H1 (cell line): Measurements from ENCODE around the gene LEMD2. TPM values are rescaled to one million over a fixed set of nuclear protein-coding genes. Genes with fewer than 3 reads are reported as not detected.

Experiments
- CTCF ChIA-PET: fragments of 300-600 bp; sonication (Branson Sonifier 250); formaldehyde crosslinking; loops from one replicate; lab custom pipeline; 2021; ENCODE audit not compliant: partially characterized antibody; lab: Charles Lee
- POLR2A ChIA-PET: fragments of 300-600 bp; sonication (Branson Sonifier 250); formaldehyde crosslinking; loops from one replicate; lab custom pipeline; 2021; ENCODE audit warnings: inconsistent platforms; ENCODE audit not compliant: partially characterized antibody; lab: Charles Lee
- DNase-seq, 2 experiments: peaks; one replicate each; pipeline versions ENCODE4 v3.0.0 to v3.0.0-alpha.2; 2010 to 2022; ENCODE audit warnings: low spot score in 2 of 2, low read depth in 1 of 2, mixed read lengths in 1 of 2
- FAIRE-seq: peaks from 2 replicates; lab custom pipeline; 2011; peaks lifted over from hg19 to GRCh38; lab: Jason Lieb, UNC
- H2AFZ ChIP-seq: 2 replicates; pipeline ENCODE4 v1.8.1; 2012; ENCODE audit warnings: low read length, inconsistent platforms
- H2AK5ac ChIP-seq: 2 replicates; pipeline ENCODE4 v1.6.1; 2013; ENCODE audit warnings: low read depth, low read length
- H2BK120ac ChIP-seq: replicated peaks from 2 replicates; pipeline ENCODE3; 2013; ENCODE audit warnings: low read depth, low read length, inconsistent platforms
- H2BK12ac ChIP-seq: 2 replicates; pipeline ENCODE4 v1.6.1; 2013; ENCODE audit warnings: low read depth, low read length
- H2BK15ac ChIP-seq: 2 replicates; pipeline ENCODE4 v1.6.1; 2013; ENCODE audit warnings: low read length
- H2BK20ac ChIP-seq: 2 replicates; pipeline ENCODE4 v1.6.1; 2013; ENCODE audit warnings: low read length
- H2BK5ac ChIP-seq: 2 replicates; pipeline ENCODE4 v1.6.1; 2013; ENCODE audit warnings: low read depth, low read length
- H3K14ac ChIP-seq: 2 replicates; pipeline ENCODE4 v1.6.1; 2013; ENCODE audit warnings: inconsistent platforms; ENCODE audit not compliant: insufficient read length
- H3K18ac ChIP-seq: 2 replicates; pipeline ENCODE4 v1.6.1; 2013; ENCODE audit warnings: low read length; ENCODE audit errors: extremely low read depth
- H3K23ac ChIP-seq: 2 replicates; pipeline ENCODE4 v1.6.1; 2013; ENCODE audit warnings: inconsistent platforms; ENCODE audit not compliant: insufficient read length
- H3K23me2 ChIP-seq: 2 replicates; pipeline ENCODE4 v1.6.1; 2013; ENCODE audit warnings: low read depth, low read length
- H3K27ac ChIP-seq: 2 replicates; pipeline ENCODE4 v1.6.1; 2011; ENCODE audit warnings: low read depth, low read length, inconsistent platforms
- H3K27me3 ChIP-seq, 4 experiments: replicated peaks in 1 of 4; 1 replicate in 1 of 4; 2 replicates in 3 of 4; pipeline versions ENCODE4 v1.6.1 to v1.8.1; 2011 to 2013; ENCODE audit warnings: low read length in 3 of 4, mild to moderate bottlenecking in 3 of 4, inconsistent platforms in 2 of 4, mixed read lengths in 2 of 4, moderate library complexity in 1 of 4; ENCODE audit not compliant: control insufficient read depth in 3 of 4, insufficient read depth in 3 of 4; ENCODE audit errors: extremely low read depth in 1 of 4
- H3K36me3 ChIP-seq, 4 experiments: 2 replicates each; pipeline versions ENCODE4 v1.6.1 to v1.8.1; 2011 to 2013; ENCODE audit warnings: mild to moderate bottlenecking in 4 of 4, low read length in 3 of 4, moderate library complexity in 2 of 4, control low read depth in 1 of 4, inconsistent platforms in 1 of 4; ENCODE audit not compliant: insufficient read depth in 4 of 4, control insufficient read depth in 2 of 4
- H3K4ac ChIP-seq: replicated peaks from 2 replicates; pipeline ENCODE3; 2013; ENCODE audit warnings: low read length, low read depth, mixed read lengths, inconsistent platforms; ENCODE audit not compliant: insufficient read length
- H3K4me1 ChIP-seq, 4 experiments: replicated peaks in 1 of 4; 1 replicate in 1 of 4; 2 replicates in 3 of 4; pipeline versions ENCODE4 v1.6.1 to v1.8.1; 2011 to 2013; ENCODE audit warnings: low read length in 3 of 4, inconsistent platforms in 2 of 4, mixed read lengths in 1 of 4; ENCODE audit not compliant: insufficient read depth in 4 of 4, control insufficient read depth in 3 of 4
- H3K4me2 ChIP-seq, 2 experiments: 2 replicates each; pipeline versions ENCODE4 v1.6.1 to v1.8.1; 2011 to 2013; ENCODE audit warnings: low read depth in 2 of 2, low read length in 2 of 2, control low read depth in 1 of 2, inconsistent platforms in 1 of 2, mild to moderate bottlenecking in 1 of 2; ENCODE audit not compliant: insufficient read depth in 1 of 2
- H3K4me3 ChIP-seq, 4 experiments: fragments of 200-600, 300-600 bp in 1 of 4; sonication (generic), shearing (Covaris generic), sonication (Bioruptor Twin) in 1 of 4; 2 replicates each; pipeline versions ENCODE4 v1.5.1 to v1.8.1; 2011 to 2016; ENCODE audit warnings: low read length in 4 of 4, low read depth in 3 of 4, control low read depth in 2 of 4, inconsistent platforms in 2 of 4, mild to moderate bottlenecking in 2 of 4, mixed read lengths in 1 of 4, moderate library complexity in 1 of 4; ENCODE audit not compliant: insufficient read depth in 2 of 4; ENCODE audit errors: extremely low read depth in 1 of 4
- H3K56ac ChIP-seq: replicated peaks from 2 replicates; pipeline ENCODE3; 2013; ENCODE audit warnings: low read depth, mild to moderate bottlenecking, mixed read lengths, low read length, inconsistent platforms; ENCODE audit not compliant: insufficient read length
- H3K79me1 ChIP-seq: 2 replicates; pipeline ENCODE4 v1.6.1; 2013; ENCODE audit warnings: low read depth, low read length, control low read depth
- H3K79me2 ChIP-seq, 2 experiments: 2 replicates each; pipeline versions ENCODE4 v1.6.1 to v1.8.1; 2012 to 2013; ENCODE audit warnings: low read length in 2 of 2, mild to moderate bottlenecking in 2 of 2, inconsistent platforms in 1 of 2; ENCODE audit not compliant: insufficient read depth in 2 of 2, control insufficient read depth in 1 of 2
- H3K9ac ChIP-seq, 4 experiments: replicated peaks in 1 of 4; 1 replicate in 1 of 4; 2 replicates in 3 of 4; pipeline versions ENCODE4 v1.6.1 to v1.8.1; 2011 to 2013; ENCODE audit warnings: low read depth in 3 of 4, low read length in 3 of 4, control low read depth in 2 of 4, mild to moderate bottlenecking in 2 of 4, moderate library complexity in 2 of 4, inconsistent platforms in 1 of 4; ENCODE audit errors: extremely low read depth in 1 of 4
- H3K9me3 ChIP-seq, 2 experiments: 2 replicates each; pipeline versions ENCODE4 v1.6.1 to v1.8.1; 2012 to 2013; ENCODE audit warnings: mild to moderate bottlenecking in 2 of 2, moderate library complexity in 2 of 2, control low read depth in 1 of 2, inconsistent platforms in 1 of 2, low read depth in 1 of 2, low read length in 1 of 2, mixed read lengths in 1 of 2; ENCODE audit not compliant: insufficient read depth in 2 of 2
- H4K20me1 ChIP-seq, 2 experiments: replicated peaks in 1 of 2; 2 replicates each; pipeline versions ENCODE3 to v1.8.1; 2011 to 2013; ENCODE audit warnings: inconsistent platforms in 2 of 2, low read length in 2 of 2, mild to moderate bottlenecking in 1 of 2; ENCODE audit not compliant: insufficient read depth in 2 of 2, control insufficient read depth in 1 of 2
- H4K5ac ChIP-seq: 2 replicates; pipeline ENCODE4 v1.6.1; 2013; ENCODE audit warnings: low read length, low read depth, mixed read lengths, inconsistent platforms; ENCODE audit not compliant: insufficient read length
- H4K8ac ChIP-seq: 2 replicates; pipeline ENCODE4 v1.8.0; 2013; ENCODE audit warnings: mild to moderate bottlenecking, moderate library complexity, low read length, inconsistent platforms; ENCODE audit not compliant: insufficient read depth; ENCODE audit errors: extremely low read depth
- H4K91ac ChIP-seq: replicated peaks from 2 replicates; pipeline ENCODE3; 2013; ENCODE audit warnings: low read length, mixed read lengths, inconsistent platforms; ENCODE audit not compliant: insufficient read length
- ASH2L ChIP-seq: fragments of 200-600, 300-600 bp; sonication (generic); IDR thresholded peaks from one replicate; pipeline ENCODE4 v1.7.1; 2017; ENCODE audit warnings: low read length
- CBX8 ChIP-seq: fragments of 300-800, 300-1000 bp; sonication (generic); IDR thresholded peaks from 2 replicates; pipeline ENCODE4 v1.7.1; 2016; ENCODE audit warnings: low read depth, low read length, borderline replicate concordance
- CHD1 ChIP-seq: IDR thresholded peaks from 2 replicates; pipeline ENCODE4 v1.6.1; 2012; ENCODE audit warnings: low read depth, low read length, improper control_type of control experiment
- E2F6 ChIP-seq: IDR thresholded peaks from 2 replicates; pipeline ENCODE4 v1.6.1; 2012; ENCODE audit warnings: inconsistent platforms
- FOSL1 ChIP-seq: IDR thresholded peaks from 2 replicates; pipeline ENCODE4 v1.6.1; 2011; ENCODE audit warnings: mild to moderate bottlenecking, low read depth, low read length, moderate library complexity; ENCODE audit not compliant: insufficient read depth
- HDAC2 ChIP-seq, 2 experiments: fragments of 300-600 bp in 1 of 2; sonication (generic) in 1 of 2; IDR thresholded peaks; 2 replicates each; pipeline ENCODE4 v1.6.1; 2011 to 2012; ENCODE audit warnings: low read depth in 2 of 2, low read length in 2 of 2, mild to moderate bottlenecking in 2 of 2, moderate library complexity in 2 of 2, borderline replicate concordance in 1 of 2, inconsistent platforms in 1 of 2
- POLR2A ChIP-seq, 2 experiments: IDR thresholded peaks; 1 replicate in 1 of 2; 2 replicates in 1 of 2; pipeline ENCODE4 v1.6.1; 2011; ENCODE audit warnings: low read depth in 2 of 2, low read length in 2 of 2, mild to moderate bottlenecking in 2 of 2; ENCODE audit errors: control extremely low read depth in 1 of 2
- POLR2AphosphoS5 ChIP-seq: IDR thresholded peaks from 2 replicates; pipeline ENCODE4 v1.6.1; 2011; ENCODE audit warnings: low read depth, low read length
- RBBP5 ChIP-seq: IDR thresholded peaks from 2 replicates; pipeline ENCODE4 v1.7.1; 2012; ENCODE audit warnings: low read depth, mild to moderate bottlenecking, inconsistent platforms, low read length, moderate library complexity, borderline replicate concordance
- WGBS, 2 experiments: shearing (Covaris generic) in 1 of 2; methylation state at CpG; one replicate each; pipeline versions ENCODE4 v1.1.6 to v1.1.7; 2013 to 2015; ENCODE audit warnings: low lambda C conversion rate in 2 of 2, mixed read lengths in 2 of 2, inconsistent platforms in 1 of 2, low coverage in 1 of 2, missing lambda C conversion rate in 1 of 2; ENCODE audit not compliant: insufficient replicate concordance in 2 of 2, insufficient coverage in 1 of 2, insufficient read length in 1 of 2; ENCODE audit errors: extremely low coverage in 1 of 2, missing lambda C conversion rate in 1 of 2; 5-methylcytosine and 5-hydroxymethylcytosine counted together
- polyA plus RNA-seq, 7 experiments: library from polyadenylated mRNA; depleted of rRNA in 3 of 7; stranded (reverse) in 5 of 7; unstranded in 2 of 7; fragments of >200 nt in 5 of 7; fragments of 200-250 nt in 2 of 7; gene quantifications; 1 replicate in 5 of 7; 2 replicates in 1 of 7; 4 replicates in 1 of 7; pipeline versions ENCODE4 v1.2.1 to v1.2.3, GENCODE V29; 2011 to 2013; ENCODE audit warnings: missing spikeins in 2 of 7, mixed read lengths in 2 of 7
- total RNA-seq: library from RNA; stranded (reverse); fragmentation: NEBNext Ultra II Directional; extraction: Animal tissue kit (Norgen Biotek cat#: 25700); gene quantifications from 2 replicates; pipeline ENCODE4 v1.2.1, GENCODE V29; 2021

The LEMD2 gene
- total and polyA plus RNA-seq, 2 of the 8 experiments (the other 6 are each of a cell fraction or from before 2014, with no cell fraction given): 32.7 to 57.3 TPM

DNA sequence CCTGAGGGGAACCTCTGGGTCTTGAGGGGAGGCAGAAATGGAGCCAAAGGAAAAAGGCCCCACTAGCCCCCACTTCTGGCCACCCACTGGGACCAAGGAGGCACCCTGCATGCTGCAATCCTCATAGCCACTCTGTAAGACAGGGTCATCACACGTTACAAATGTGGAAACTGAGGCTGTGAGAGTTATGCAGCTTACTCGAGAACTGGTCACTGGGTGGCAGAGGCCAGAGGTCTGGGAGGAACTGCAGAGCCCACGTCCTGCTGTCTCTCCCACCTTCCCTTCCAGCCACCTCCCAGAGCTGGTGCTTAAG, 18.1 kb downstream of the LEMD2 start:
- Histone ChIP-seq H2AFZ (no peak overlapping the region), H4K8ac (peak overlapping the region; percentile 19; the same call in 1 of the 2 replicates), H4K5ac (peak overlapping the region; percentile 35), H3K23ac (no peak overlapping the region), H3K4me1 (peaks cover 10 to 32% (median 21%) of the 10 kb centered on the region in 4 experiments), H3K18ac (peak overlapping the region; percentile 41), H3K79me1 (no peaks in the 10 kb centered on the region), H4K91ac (peak overlapping the region; percentile 59), H3K56ac (no peak overlapping the region), H3K36me3 (peaks cover 9 to 33% (median 21%) of the 10 kb centered on the region in 4 experiments; a peak in 7 of 8 replicates), H3K4ac (peak overlapping the region; percentile 10), H2BK12ac (peak overlapping the region; percentile 91), H4K20me1 (peaks cover 0 to 6% of the 10 kb centered on the region in 2 experiments), H3K9ac (no peak overlapping the region), H2BK5ac (peak overlapping the region; percentile 49), H3K27me3 (no peaks in the 10 kb centered on the region), H2AK5ac (peak overlapping the region; percentile 3; the same call in 1 of the 2 replicates), H3K4me2 (peak overlapping the region; percentile 14 to 35; a peak in 1 of 4 replicates), H3K79me2 (no peaks in the 10 kb centered on the region), H3K27ac (no peak overlapping the region), H3K23me2 (no peaks in the 10 kb centered on the region), H2BK120ac (peak overlapping the region; percentile 30), H2BK15ac (peak overlapping the region; percentile 95; the same call in 1 of the 2 replicates), H3K4me3 (peak overlapping the region in 1 of 4 experiments; percentile 16; a peak in 1 of 8 replicates), H3K9me3 (no peaks in the 10 kb centered on the region), H2BK20ac (peak overlapping the region; percentile 98), H3K14ac (no peak overlapping the region)
- TF ChIP-seq FOSL1: no peak
- no peak for TF ChIP-seq CBX8
- TF ChIP-seq POLR2A (IDR thresholded peaks at IDR 0.05; ENCODE audit: control extremely low read depth in 1 of 2, low read depth in 2 of 2, low read length in 2 of 2): peak in 1 of 2 experiments; percentile 10; a peak in 1 of 3 replicates
- TF ChIP-seq RBBP5: no peak
- TF ChIP-seq HDAC2 (IDR thresholded peaks at IDR 0.05; ENCODE audit: borderline replicate concordance in 1 of 2, low read depth in 2 of 2, low read length in 2 of 2): no peak
- no peak for TF ChIP-seq CHD1
- no peak for TF ChIP-seq ASH2L
- TF ChIP-seq POLR2AphosphoS5: 0 out of 2 replicates have a peak, but pooled peaks have one; percentile 10
- no peak for TF ChIP-seq E2F6
- FAIRE-seq (no peak), DNase-seq (no peak)
- WGBS, 2 experiments: 62% methylated on average over 3 of the region's 3 CpGs; no CpG with 5 or more reads in 1 of the 2 experiments
- ChIA-PET CTCF (interaction anchor here (0.6 to 14.3 kb wide), 42 partner anchors 10 to 385 kb away, joined by 3 to 157 read pairs (median 6); partner anchors contain the start of genes IP6K3, MLN and UQCC2), POLR2A (interaction anchor here (0.9 to 9.3 kb wide), 20 partner anchors 9 to 362 kb away, joined by 3 to 101 read pairs (median 4); partner anchors contain the start of genes IP6K3, LEMD2 and UQCC2)
